HG03139 (cell line): ENCODE results near the gene KCND3.

Experiments used
- ATAC-seq: cut with Tn5 transposase; IDR thresholded peaks from one replicate; pipeline ENCODE4 v1.9.1; 2021; ENCODE audit not compliant: unreplicated experiment

The KCND3 gene

GRCh38 chr1:111989531-111990025 is at the start of gene KCND3:
TSS of gene KCND3 (minus strand) at chr1:111989668.
- ATAC-seq, result no peak

GRCh38 chr1:112034277-112034676 is 44.8 kb upstream of the KCND3 start:
- no peak for ATAC-seq

GRCh38 chr1:112033439-112034120 is 44.1 kb upstream of the KCND3 start:
- no peak for ATAC-seq

GRCh38 chr1:112030157-112030556 is 40.7 kb upstream of the KCND3 start:
- no peak for ATAC-seq

- no peak for ATAC-seq
These were observed 38.2 kb upstream of the KCND3 start for GRCh38 chr1:112027696-112028095.

- ATAC-seq, result no peak
These were observed 37.0 kb upstream of the KCND3 start for GRCh38 chr1:112026501-112026900.

GRCh38 chr1:112026016-112026415 is 36.5 kb upstream of the KCND3 start:
- no peak for ATAC-seq

- no peak for ATAC-seq
These were observed 31.8 kb upstream of the KCND3 start for GRCh38 chr1:112021263-112021662.

GRCh38 chr1:112017183-112017582 is 27.7 kb upstream of the KCND3 start:
- ATAC-seq, result no peak

GRCh38 chr1:112012823-112013222 is 23.4 kb upstream of the KCND3 start:
- ATAC-seq, result no peak

GRCh38 chr1:112011202-112011601 is 21.7 kb upstream of the KCND3 start:
- no peak for ATAC-seq

- ATAC-seq, result no peak
These were observed 17.7 kb upstream of the KCND3 start for GRCh38 chr1:112007169-112007568.

GRCh38 chr1:112006416-112007025 is 17.1 kb upstream of the KCND3 start:
- no peak for ATAC-seq

- ATAC-seq, result no peak
These were observed 14.6 kb upstream of the KCND3 start for GRCh38 chr1:112004076-112004475.

- ATAC-seq, result no peak
These were observed 13.0 kb upstream of the KCND3 start for GRCh38 chr1:112002514-112002913.

- ATAC-seq, result no peak
These were observed 12.0 kb upstream of the KCND3 start for GRCh38 chr1:112001436-112001835.

GRCh38 chr1:112000048-112000447 is 10.6 kb upstream of the KCND3 start:
- ATAC-seq, result no peak

GRCh38 chr1:111998332-111998731 is 8.9 kb upstream of the KCND3 start:
- ATAC-seq, result no peak

- ATAC-seq, result no peak
These were observed 3.0 kb upstream of the KCND3 start for GRCh38 chr1:111992476-111992875.

GRCh38 chr1:111990878-111991718 is 1.6 kb upstream of the KCND3 start:
- no peak for ATAC-seq

- no peak for ATAC-seq
These were observed 784 bp upstream of the KCND3 start for GRCh38 chr1:111990026-111990877.
